HepG2 (cell line): ENCODE results near the gene ETV6. TPM values are rescaled to one million over a fixed set of nuclear protein-coding genes. Genes with fewer than 3 reads are reported as not detected.

Experiments
- ATAC-seq: fragments of 200-7000 bp; cut with Tn5 transposase; 3 replicates; pipeline ENCODE4 v1.9.1; 2020; ENCODE audit warnings: mild to moderate bottlenecking, moderate library complexity
- BruUV-seq: library from RNA; stranded (reverse); fragments of 400-500 nt; replicated peaks from 2 replicates; lab custom pipeline; 2021; lab: Mats Ljungman, UMichigan
- CTCF ChIA-PET: fragments of 300-600 bp; formaldehyde crosslinking; extraction: SDS; loops from one replicate; lab custom pipeline; 2021; ENCODE audit warnings: low total read pairs, inconsistent platforms, low intra/inter-chr PET ratio; lab: Yijun Ruan, JAX
- POLR2A ChIA-PET: fragments of 350-600 bp; sonication (Branson Sonifier 250); formaldehyde crosslinking; loops from one replicate; lab custom pipeline; 2020; ENCODE audit warnings: antibody characterized with exemption, inconsistent platforms; lab: Yijun Ruan, JAX
- DNase-seq: peaks from one replicate; pipeline ENCODE4 v3.0.0-alpha.2; 2015; ENCODE audit warnings: low spot score
- FAIRE-seq: peaks from 3 replicates; lab custom pipeline; 2011; peaks lifted over from hg19 to GRCh38; lab: Jason Lieb, UNC
- H2AFZ ChIP-seq: one replicate; pipeline ENCODE4 v1.6.1; 2011; ENCODE audit warnings: low read length, inconsistent platforms
- H3K27ac ChIP-seq: fragments of 300-600 bp; 3 replicates; pipeline ENCODE4 v1.8.0; 2011; ENCODE audit warnings: mixed run types, mild to moderate bottlenecking, mixed read lengths, low read length, inconsistent platforms; ENCODE audit not compliant: insufficient read depth; ENCODE audit errors: extremely low read length
- H3K27me3 ChIP-seq, 2 experiments: fragments of 200-600 bp in 1 of 2; 2 replicates in 1 of 2; 3 replicates in 1 of 2; pipeline versions ENCODE4 v1.6.0 to v1.8.0; 2011; ENCODE audit warnings: low read length in 2 of 2, mild to moderate bottlenecking in 2 of 2, moderate library complexity in 2 of 2, inconsistent platforms in 1 of 2; ENCODE audit not compliant: insufficient read depth in 2 of 2, control insufficient read depth in 1 of 2
- H3K36me3 ChIP-seq, 2 experiments: fragments of 200-600 bp in 1 of 2; replicated peaks in 1 of 2; 2 replicates in 1 of 2; 3 replicates in 1 of 2; pipeline versions ENCODE4 v1.5.1 to v1.8.0; 2011; ENCODE audit warnings: low read length in 2 of 2, inconsistent platforms in 1 of 2; ENCODE audit not compliant: insufficient read depth in 2 of 2, control insufficient read depth in 1 of 2
- H3K4me1 ChIP-seq: 2 replicates; pipeline ENCODE4 v1.5.1; 2012; ENCODE audit warnings: low read length, inconsistent platforms; ENCODE audit not compliant: insufficient read depth
- H3K4me2 ChIP-seq: 2 replicates; pipeline ENCODE4 v1.6.0; 2011; ENCODE audit warnings: low read depth, low read length, inconsistent platforms
- H3K4me3 ChIP-seq, 3 experiments: fragments of 200-600 bp in 1 of 3; sonication (generic), shearing (Covaris generic) in 1 of 3; replicated peaks in 1 of 3; 2 replicates each; pipeline ENCODE4 v1.5.1; 2011 to 2016; ENCODE audit warnings: low read length in 3 of 3, inconsistent platforms in 2 of 3, low read depth in 2 of 3, mild to moderate bottlenecking in 2 of 3, control low read depth in 1 of 3, mixed read lengths in 1 of 3; ENCODE audit not compliant: insufficient read depth in 1 of 3
- H3K79me2 ChIP-seq: one replicate; pipeline ENCODE4 v1.6.1; 2011; ENCODE audit warnings: low read length, inconsistent platforms; ENCODE audit not compliant: insufficient read depth
- H3K9ac ChIP-seq: 2 replicates; pipeline ENCODE4 v1.6.0; 2011; ENCODE audit warnings: mild to moderate bottlenecking, low read depth, low read length, inconsistent platforms; ENCODE audit not compliant: insufficient read depth
- H3K9me3 ChIP-seq: 2 replicates; pipeline ENCODE4 v1.5.1; 2012; ENCODE audit warnings: mild to moderate bottlenecking, low read length
- H4K20me1 ChIP-seq: 2 replicates; pipeline ENCODE4 v1.6.0; 2011; ENCODE audit warnings: inconsistent platforms, mild to moderate bottlenecking, low read length, moderate library complexity; ENCODE audit not compliant: insufficient read depth
- CEBPB ChIP-seq: IDR thresholded peaks from 2 replicates; pipeline ENCODE4 v1.6.1; 2011; ENCODE audit warnings: low read depth, low read length, improper control_type of control experiment, borderline replicate concordance
- GPN1 ChIP-seq: sonication (generic); formaldehyde crosslinking; IDR thresholded peaks from 2 replicates; pipeline ENCODE4 v1.5.1; 2020; ENCODE audit warnings: missing genetic modification reagents, borderline replicate concordance
- RXRB ChIP-seq: IDR thresholded peaks from 2 replicates; pipeline ENCODE4 v1.6.1; 2016; ENCODE audit warnings: borderline replicate concordance, missing genetic modification reagents, missing compliant biosample characterization
- SAP130 ChIP-seq: IDR thresholded peaks from 2 replicates; pipeline ENCODE4 v1.6.1; 2016; ENCODE audit warnings: low read depth
- SIN3B ChIP-seq: fragments of 150-350 bp; IDR thresholded peaks from 2 replicates; pipeline ENCODE4 v1.6.1; 2014; ENCODE audit warnings: low read length
- WGBS: methylation state at CpG from one replicate; pipeline ENCODE4 v1.1.6; 2017; ENCODE audit warnings: low lambda C conversion rate; 5-methylcytosine and 5-hydroxymethylcytosine counted together
- in situ Hi-C: cut with HindIII; loops from 2 replicates; pipeline ENCODE4 v1.10.0; 2017; ENCODE audit warnings: low pct_unique_long_range_greater_than_20kb; ENCODE audit not compliant: extremely low pct_ligation_motif_present
- intact Hi-C: fragments of 100-400 bp; cut with micrococcal nuclease; formaldehyde crosslinking; loops from one replicate; pipeline ENCODE4 v1.10.0; 2022; ENCODE audit not compliant: unreplicated experiment
- polyA plus RNA-seq, 8 experiments: library from polyadenylated mRNA; depleted of rRNA in 3 of 8; stranded (reverse) in 7 of 8; unstranded in 1 of 8; fragments of >200 nt; fragmentation: Illumina TruSeq in 4 of 8; extraction: Trizol in 4 of 8; gene quantifications; 2 replicates each; pipeline versions ENCODE4 v1.2.1 to v1.2.3, GENCODE V29; 2011 to 2016; ENCODE audit warnings: low read depth in 4 of 8, missing spikeins in 1 of 8, mixed read lengths in 1 of 8; ENCODE audit not compliant: insufficient read depth in 1 of 8
- total RNA-seq, 5 experiments: library from RNA; depleted of rRNA; stranded (reverse); fragments of >200 nt; fragmentation: Illumina TruSeq; extraction: Trizol; gene quantifications; 2 replicates each; pipeline ENCODE4 v1.2.3, GENCODE V29; 2016; ENCODE audit warnings: low read depth in 1 of 5
- TF ChIP-seq, protein P1 (sequence below): sonication (generic); formaldehyde crosslinking; IDR thresholded peaks from 2 replicates; pipeline ENCODE4 v1.4.0; 2020; ENCODE audit warnings: missing genetic modification reagents, mild to moderate bottlenecking, borderline replicate concordance
- TF ChIP-seq, protein P2 (sequence below): sonication (generic); formaldehyde crosslinking; IDR thresholded peaks from 2 replicates; pipeline ENCODE4 v1.8.1; 2023; ENCODE audit warnings: mild to moderate bottlenecking, missing genetic modification reagents
- TF ChIP-seq, protein P3 (sequence below): sonication (generic); formaldehyde crosslinking; IDR thresholded peaks from 2 replicates; pipeline ENCODE4 v1.8.0; 2022; ENCODE audit warnings: missing genetic modification reagents, mild to moderate bottlenecking, moderate library complexity, borderline replicate concordance

The ETV6 gene
- total and polyA plus RNA-seq, 2 of the 13 experiments (the other 11 are each of a cell fraction or from before 2014, with no cell fraction given) = 2.2 to 3.0 TPM

DNA sequence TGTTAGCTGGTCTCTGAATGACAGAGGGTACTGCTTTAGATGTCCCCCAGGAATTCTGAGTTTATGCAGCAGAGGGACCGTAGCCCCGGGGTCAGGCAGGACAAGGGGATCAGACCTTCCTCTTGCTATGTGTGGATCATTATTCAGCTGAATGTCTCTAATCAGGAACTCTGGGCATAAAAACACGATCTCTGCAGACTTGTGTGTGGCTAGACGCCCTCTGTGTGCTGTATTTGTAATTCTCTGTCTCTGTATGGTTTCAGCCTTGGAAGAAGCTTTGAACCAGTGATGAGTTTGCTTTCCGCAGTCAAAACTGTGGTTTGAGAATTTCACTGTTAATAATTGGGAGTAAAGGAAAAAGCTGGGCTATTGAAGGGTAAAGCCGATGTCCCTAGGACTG, 125.3 kb downstream of the ETV6 start:
- Histone ChIP-seq H3K4me1 (no peaks in the 10 kb centered on the region), H3K27me3 (no peaks in the 10 kb centered on the region; a peak in 1 of 5 replicates), H2AFZ (no peak overlapping the region), H3K4me2 (no peak overlapping the region), H4K20me1 (no peaks in the 10 kb centered on the region), H3K4me3 (no peak overlapping the region), H3K9ac (no peak overlapping the region), H3K9me3 (no peaks in the 10 kb centered on the region), H3K27ac (no peak overlapping the region), H3K36me3 (peaks cover 0 to 3% of the 10 kb centered on the region in 2 experiments; a peak in 1 of 5 replicates), H3K79me2 (no peaks in the 10 kb centered on the region)
- POLR2A ChIA-PET = no interaction called here
- ATAC-seq (no peak), DNase-seq (no peak), FAIRE-seq (no peak)
- in situ Hi-C loops = no loop called here
- BruUV-seq = no TSS peak
- intact Hi-C loops = no loop called here
- WGBS = 93% methylated on average over 6 of the region's 6 CpGs
- CTCF ChIA-PET = no interaction called here
- TF ChIP-seq, protein P1, sequence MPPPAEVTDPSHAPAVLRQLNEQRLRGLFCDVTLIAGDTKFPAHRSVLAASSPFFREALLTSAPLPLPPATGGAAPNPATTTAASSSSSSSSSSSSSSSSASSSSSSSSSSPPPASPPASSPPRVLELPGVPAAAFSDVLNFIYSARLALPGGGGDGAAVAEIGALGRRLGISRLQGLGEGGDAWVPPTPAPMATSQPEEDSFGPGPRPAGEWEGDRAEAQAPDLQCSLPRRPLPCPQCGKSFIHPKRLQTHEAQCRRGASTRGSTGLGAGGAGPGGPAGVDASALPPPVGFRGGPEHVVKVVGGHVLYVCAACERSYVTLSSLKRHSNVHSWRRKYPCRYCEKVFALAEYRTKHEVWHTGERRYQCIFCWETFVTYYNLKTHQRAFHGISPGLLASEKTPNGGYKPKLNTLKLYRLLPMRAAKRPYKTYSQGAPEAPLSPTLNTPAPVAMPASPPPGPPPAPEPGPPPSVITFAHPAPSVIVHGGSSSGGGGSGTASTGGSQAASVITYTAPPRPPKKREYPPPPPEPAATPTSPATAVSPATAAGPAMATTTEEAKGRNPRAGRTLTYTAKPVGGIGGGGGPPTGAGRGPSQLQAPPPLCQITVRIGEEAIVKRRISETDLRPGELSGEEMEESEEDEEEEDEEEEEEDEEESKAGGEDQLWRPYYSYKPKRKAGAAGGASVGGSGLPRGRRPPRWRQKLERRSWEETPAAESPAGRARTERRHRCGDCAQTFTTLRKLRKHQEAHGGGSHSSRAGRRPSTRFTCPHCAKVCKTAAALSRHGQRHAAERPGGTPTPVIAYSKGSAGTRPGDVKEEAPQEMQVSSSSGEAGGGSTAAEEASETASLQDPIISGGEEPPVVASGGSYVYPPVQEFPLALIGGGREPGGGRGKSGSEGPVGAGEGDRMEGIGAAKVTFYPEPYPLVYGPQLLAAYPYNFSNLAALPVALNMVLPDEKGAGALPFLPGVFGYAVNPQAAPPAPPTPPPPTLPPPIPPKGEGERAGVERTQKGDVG (CRISPR knock-in tag) = no peak
- TF ChIP-seq, protein P2, sequence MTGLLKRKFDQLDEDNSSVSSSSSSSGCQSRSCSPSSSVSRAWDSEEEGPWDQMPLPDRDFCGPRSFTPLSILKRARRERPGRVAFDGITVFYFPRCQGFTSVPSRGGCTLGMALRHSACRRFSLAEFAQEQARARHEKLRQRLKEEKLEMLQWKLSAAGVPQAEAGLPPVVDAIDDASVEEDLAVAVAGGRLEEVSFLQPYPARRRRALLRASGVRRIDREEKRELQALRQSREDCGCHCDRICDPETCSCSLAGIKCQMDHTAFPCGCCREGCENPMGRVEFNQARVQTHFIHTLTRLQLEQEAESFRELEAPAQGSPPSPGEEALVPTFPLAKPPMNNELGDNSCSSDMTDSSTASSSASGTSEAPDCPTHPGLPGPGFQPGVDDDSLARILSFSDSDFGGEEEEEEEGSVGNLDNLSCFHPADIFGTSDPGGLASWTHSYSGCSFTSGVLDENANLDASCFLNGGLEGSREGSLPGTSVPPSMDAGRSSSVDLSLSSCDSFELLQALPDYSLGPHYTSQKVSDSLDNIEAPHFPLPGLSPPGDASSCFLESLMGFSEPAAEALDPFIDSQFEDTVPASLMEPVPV (CRISPR knock-in tag) = no peak
- no peak for TF ChIP-seq SAP130 (CRISPR knock-in tag)
- no peak for TF ChIP-seq SIN3B
- TF ChIP-seq, protein P3, sequence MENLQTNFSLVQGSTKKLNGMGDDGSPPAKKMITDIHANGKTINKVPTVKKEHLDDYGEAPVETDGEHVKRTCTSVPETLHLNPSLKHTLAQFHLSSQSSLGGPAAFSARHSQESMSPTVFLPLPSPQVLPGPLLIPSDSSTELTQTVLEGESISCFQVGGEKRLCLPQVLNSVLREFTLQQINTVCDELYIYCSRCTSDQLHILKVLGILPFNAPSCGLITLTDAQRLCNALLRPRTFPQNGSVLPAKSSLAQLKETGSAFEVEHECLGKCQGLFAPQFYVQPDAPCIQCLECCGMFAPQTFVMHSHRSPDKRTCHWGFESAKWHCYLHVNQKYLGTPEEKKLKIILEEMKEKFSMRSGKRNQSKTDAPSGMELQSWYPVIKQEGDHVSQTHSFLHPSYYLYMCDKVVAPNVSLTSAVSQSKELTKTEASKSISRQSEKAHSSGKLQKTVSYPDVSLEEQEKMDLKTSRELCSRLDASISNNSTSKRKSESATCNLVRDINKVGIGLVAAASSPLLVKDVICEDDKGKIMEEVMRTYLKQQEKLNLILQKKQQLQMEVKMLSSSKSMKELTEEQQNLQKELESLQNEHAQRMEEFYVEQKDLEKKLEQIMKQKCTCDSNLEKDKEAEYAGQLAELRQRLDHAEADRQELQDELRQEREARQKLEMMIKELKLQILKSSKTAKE (CRISPR knock-in tag) = no peak
- TF ChIP-seq GPN1 (CRISPR knock-in tag) = no peak
- no peak for TF ChIP-seq RXRB (CRISPR knock-in tag)
- TF ChIP-seq CEBPB = no peak
